Ovary (tissue), 9 donors: Measurements from ENCODE around the gene DNASE2. TPM values are rescaled to one million over a fixed set of nuclear protein-coding genes. Genes with fewer than 3 reads are reported as not detected.

Experiments
- DNase-seq, 5 donors: peaks; one replicate each; pipeline ENCODE4 v3.0.0-alpha.2; 2019 to 2020
- H3K27ac ChIP-seq, 2 donors: fragments of 200-600 bp; one replicate each; pipeline versions ENCODE4 v1.5.1 to v1.8.0; 2019 to 2022
- H3K27me3 ChIP-seq: fragments of 200-600 bp; one replicate; pipeline ENCODE4 v1.8.0; 2022
- H3K36me3 ChIP-seq: fragments of 200-600 bp; sonication (generic); one replicate; pipeline ENCODE4 v1.5.1; 2019
- H3K4me1 ChIP-seq: one replicate; pipeline ENCODE4 v1.8.1; 2013; ENCODE audit warnings: mild to moderate bottlenecking, moderate library complexity; ENCODE audit not compliant: insufficient read depth
- H3K4me3 ChIP-seq: fragments of 200-600 bp; sonication (generic); one replicate; pipeline ENCODE4 v1.5.1; 2017
- H3K9me3 ChIP-seq, 2 donors: fragments of 200-600 bp in 1 of 2; sonication (generic) in 1 of 2; one replicate each; pipeline versions ENCODE4 v1.5.1 to v1.8.1; 2013 to 2019; ENCODE audit warnings: mild to moderate bottlenecking in 1 of 2, moderate library complexity in 1 of 2
- EP300 ChIP-seq: sonication (generic); formaldehyde crosslinking; IDR thresholded peaks from one replicate; pipeline ENCODE4 v1.6.1; 2017; ENCODE audit warnings: antibody characterized with exemption
- POLR2A ChIP-seq: fragments of 450-650 bp; IDR thresholded peaks from one replicate; pipeline ENCODE4 v1.6.1; 2017; ENCODE audit warnings: antibody characterized with exemption, mild to moderate bottlenecking, moderate library complexity
- WGBS, 3 donors: extraction: QIAGEN DNeasy Blood & Tissue Kit in 1 of 3; methylation state at CpG; one replicate each; pipeline versions ENCODE4 v1.1.5 to v1.1.7; 2013 to 2017; 5-methylcytosine and 5-hydroxymethylcytosine counted together
- intact Hi-C, 4 donors: fragments of 100-400 bp; cut with DNase I; formaldehyde crosslinking; loops; one replicate each; pipeline versions ENCODE4 v1.11.0 to v1.15.1; 2022 to 2023
- polyA plus RNA-seq, 2 donors: library from polyadenylated mRNA; stranded (reverse); fragments of 200-250 nt in 1 of 2; fragments of 350-450 nt in 1 of 2; fragmentation: Illumina TruSeq in 1 of 2; extraction: RNeasy Lipid Tissue Mini Kit (QIAGEN cat#74804) in 1 of 2; gene quantifications; one replicate each; pipeline ENCODE4 v1.2.3, GENCODE V29; 2013 to 2014
- total RNA-seq, 7 donors: library from RNA; depleted of rRNA in 2 of 7; stranded (reverse); fragments of >200 nt in 2 of 7; fragmentation: NEBNext Ultra II Directional in 3 of 7; extraction: Animal tissue kit (Norgen Biotek cat#: 25700) in 3 of 7; gene quantifications; one replicate each; pipeline versions ENCODE4 v1.1.0 to v1.2.4, GENCODE V29; 2016 to 2023
- TF ChIP-seq, protein P1 (sequence below), 3 donors: fragments of 450-650 bp in 2 of 3; fragments of 200-600 bp in 1 of 3; IDR thresholded peaks; one replicate each; pipeline versions ENCODE4 v1.5.1 to v1.8.0; 2016 to 2022; ENCODE audit warnings: antibody characterized with exemption in 3 of 3, mild to moderate bottlenecking in 1 of 3
- donor health status: DM: no; HTN: no; CAD: no; lungs with moderate emphysema.
- donor health status: DM: no; HTN: no; CAD: no.
- donor health status: Bipolar disorder and iron deficiency.
- donor health status: DM: yes; HTN: yes; CAD: no.
- donor health status: DM: no; HTN: no; CAD: no.
- donor health status: DM: yes; HTN: yes; CAD: no.

Gene DNASE2
- total and polyA plus RNA-seq, 9 donors, result 20.9 to 54.2 (median 29.2) TPM

DNA sequence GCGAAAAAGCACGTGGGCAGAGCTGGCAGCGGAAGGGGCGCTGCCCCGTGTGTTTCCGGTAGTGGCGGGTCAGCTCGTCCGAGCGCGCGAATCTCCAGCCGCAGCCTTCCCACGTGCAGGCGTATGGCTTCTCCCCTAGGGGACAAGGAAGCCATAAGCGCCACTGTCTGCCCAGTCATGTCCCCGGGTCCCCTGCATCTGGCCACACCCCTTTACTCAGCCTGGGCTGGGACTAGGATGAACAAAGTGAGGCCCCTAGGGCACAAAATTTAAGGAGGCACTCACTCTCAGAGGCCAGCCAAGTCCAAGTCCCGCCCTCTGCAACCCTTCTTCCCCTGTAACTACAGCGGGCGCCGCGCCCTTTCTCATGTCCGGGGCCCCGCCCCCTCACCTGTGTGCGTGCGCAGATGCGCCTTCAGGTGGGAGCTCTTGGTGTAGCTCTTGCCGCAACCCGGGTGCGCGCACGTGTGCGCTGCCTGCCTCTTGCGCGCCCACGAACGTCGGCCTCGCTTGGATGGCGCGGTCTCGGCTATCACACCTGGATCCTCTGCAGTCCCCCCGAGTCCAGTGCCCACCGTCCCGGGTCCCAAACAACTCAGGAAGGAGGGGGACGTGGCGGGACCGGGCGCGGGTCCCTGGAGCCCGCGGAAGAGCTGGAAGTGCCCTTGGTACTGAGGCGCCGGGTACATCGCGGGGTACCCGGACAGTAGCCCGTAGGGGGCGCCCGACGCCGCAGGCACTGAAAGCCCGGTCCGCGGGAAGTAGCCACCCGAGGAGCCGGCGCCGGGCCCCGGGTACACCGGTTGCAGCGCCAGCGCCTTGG, 3.9 kb upstream of the DNASE2 start:
- H3K27ac ChIP-seq, result no peak overlapping the region
- TF ChIP-seq EP300 (no peak), POLR2A (no peak)
- TF ChIP-seq, protein P1, sequence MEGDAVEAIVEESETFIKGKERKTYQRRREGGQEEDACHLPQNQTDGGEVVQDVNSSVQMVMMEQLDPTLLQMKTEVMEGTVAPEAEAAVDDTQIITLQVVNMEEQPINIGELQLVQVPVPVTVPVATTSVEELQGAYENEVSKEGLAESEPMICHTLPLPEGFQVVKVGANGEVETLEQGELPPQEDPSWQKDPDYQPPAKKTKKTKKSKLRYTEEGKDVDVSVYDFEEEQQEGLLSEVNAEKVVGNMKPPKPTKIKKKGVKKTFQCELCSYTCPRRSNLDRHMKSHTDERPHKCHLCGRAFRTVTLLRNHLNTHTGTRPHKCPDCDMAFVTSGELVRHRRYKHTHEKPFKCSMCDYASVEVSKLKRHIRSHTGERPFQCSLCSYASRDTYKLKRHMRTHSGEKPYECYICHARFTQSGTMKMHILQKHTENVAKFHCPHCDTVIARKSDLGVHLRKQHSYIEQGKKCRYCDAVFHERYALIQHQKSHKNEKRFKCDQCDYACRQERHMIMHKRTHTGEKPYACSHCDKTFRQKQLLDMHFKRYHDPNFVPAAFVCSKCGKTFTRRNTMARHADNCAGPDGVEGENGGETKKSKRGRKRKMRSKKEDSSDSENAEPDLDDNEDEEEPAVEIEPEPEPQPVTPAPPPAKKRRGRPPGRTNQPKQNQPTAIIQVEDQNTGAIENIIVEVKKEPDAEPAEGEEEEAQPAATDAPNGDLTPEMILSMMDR (IDR thresholded peaks at IDR 0.05), result no peak
- H3K27me3 ChIP-seq, result no peaks in the 10 kb centered on the region
- H3K36me3 ChIP-seq, result no peaks in the 10 kb centered on the region
- DNase-seq, result peak in 2 of 5 donors; percentile 45 to 60
- no peaks in the 10 kb centered on the region for H3K9me3 ChIP-seq
- H3K4me1 ChIP-seq, result peaks cover 2% of the 10 kb centered on the region
- no peak overlapping the region for H3K4me3 ChIP-seq
- WGBS, 3 donors, result 3 to 7% (median 4%) methylated on average over 49 to 73 of the region's 73 CpGs
- intact Hi-C loops, result no loop called here

- H3K27me3 ChIP-seq, result no peaks in the 10 kb centered on the region
- no peak for DNase-seq
- no peak overlapping the region for H3K4me3 ChIP-seq
- H3K36me3 ChIP-seq, result no peaks in the 10 kb centered on the region
- no peak overlapping the region for H3K27ac ChIP-seq
- no peaks in the 10 kb centered on the region for H3K9me3 ChIP-seq
- WGBS, 3 donors, result 63 to 77% (median 72%) methylated on average over 12 of the region's 12 CpGs
- TF ChIP-seq, protein P1 (IDR thresholded peaks at IDR 0.05), result no peak
- no peak for TF ChIP-seq POLR2A
- no peak for TF ChIP-seq EP300
- intact Hi-C loops, result no loop called here
- peaks cover 2% of the 10 kb centered on the region for H3K4me1 ChIP-seq
Measured at GRCh38 chr19:12884627-12884925, 3.3 kb upstream of the DNASE2 start.

GRCh38 chr19:12884202-12884601, 3.0 kb upstream of the DNASE2 start:
- no peaks in the 10 kb centered on the region for H3K36me3 ChIP-seq
- TF ChIP-seq POLR2A (no peak), EP300 (no peak)
- TF ChIP-seq, protein P1 (IDR thresholded peaks at IDR 0.05), result no peak
- H3K27ac ChIP-seq, result no peak overlapping the region
- 81 to 95% (median 89%) methylated on average over 2 to 3 of the region's 3 CpGs for WGBS, 3 donors
- intact Hi-C loops, result no loop called here
- peaks cover 2% of the 10 kb centered on the region for H3K4me1 ChIP-seq
- H3K27me3 ChIP-seq, result no peaks in the 10 kb centered on the region
- no peaks in the 10 kb centered on the region for H3K9me3 ChIP-seq
- DNase-seq, result no peak
- no peak overlapping the region for H3K4me3 ChIP-seq

GRCh38 chr19:12882589-12882988, 1.3 kb upstream of the DNASE2 start:
- DNase-seq, result no peak
- Histone ChIP-seq H3K36me3 (no peaks in the 10 kb centered on the region), H3K4me3 (no peak overlapping the region), H3K27me3 (no peaks in the 10 kb centered on the region), H3K4me1 (peaks cover 2% of the 10 kb centered on the region), H3K9me3 (no peaks in the 10 kb centered on the region), H3K27ac (no peak overlapping the region)
- no peak for TF ChIP-seq POLR2A
- intact Hi-C loops, result no loop called here
- WGBS, 3 donors, result 75 to 84% (median 81%) methylated on average over 3 of the region's 3 CpGs

GRCh38 chr19:12880551-12881171, 588 bp downstream of the DNASE2 start:
- no peaks in the 10 kb centered on the region for H3K27me3 ChIP-seq
- intact Hi-C loops, result no loop called here
- no peak for TF ChIP-seq POLR2A
- TF ChIP-seq, protein P1 (IDR thresholded peaks at IDR 0.05), result no peak
- TF ChIP-seq EP300, result no peak
- H3K4me1 ChIP-seq, result peaks cover 2% of the 10 kb centered on the region
- peak overlapping the region; percentile 86 for H3K4me3 ChIP-seq
- H3K9me3 ChIP-seq, result no peaks in the 10 kb centered on the region
- DNase-seq, result peak in 3 of 5 donors; percentile 42 to 66 (median 61)
- no peaks in the 10 kb centered on the region for H3K36me3 ChIP-seq
- WGBS, 3 donors, result 10 to 15% (median 10%) methylated on average over 23 to 29 of the region's 29 CpGs
- H3K27ac ChIP-seq, result peak overlapping the region; percentile 49 to 88
